HCT116 (cell line): ENCODE results near the gene SYNE2. TPM values are rescaled to one million over a fixed set of nuclear protein-coding genes. Genes with fewer than 3 reads are reported as not detected.

Experiments
- ATAC-seq: fragments of 200-7000 bp; cut with Tn5 transposase; 2 replicates; pipeline ENCODE4 v1.9.1; 2020; ENCODE audit warnings: mild to moderate bottlenecking, moderate library complexity
- BruUV-seq: library from RNA; stranded (reverse); fragments of 400-500 nt; replicated peaks from 2 replicates; lab custom pipeline; 2021; lab: Mats Ljungman, UMichigan
- CTCF ChIA-PET: fragments of 300-600 bp; sonication (Branson Sonifier 250); formaldehyde crosslinking; loops from one replicate; lab custom pipeline; 2021; ENCODE audit warnings: antibody characterized with exemption; lab: Charles Lee
- POLR2A ChIA-PET: fragments of 300-600, 350-600 bp; sonication (Branson Sonifier 250); formaldehyde crosslinking; loops from one replicate; lab custom pipeline; 2021; ENCODE audit warnings: antibody characterized with exemption; lab: Charles Lee
- RAD21 ChIA-PET, 2 experiments: fragments of 300-600 bp; sonication (Branson Sonifier 250); formaldehyde crosslinking; loops; one replicate each; lab custom pipeline; 2023; ENCODE audit warnings: low total read pairs in 2 of 2; ENCODE audit not compliant: uncharacterized antibody in 2 of 2, unreplicated experiment in 2 of 2, low non-redundant PET in 1 of 2; lab: Charles Lee
- DNase-seq: peaks from one replicate; pipeline ENCODE4 v3.0.0-alpha.2; 2010; ENCODE audit warnings: low read depth, low spot score
- H2AFZ ChIP-seq: fragments of 200-600 bp; shearing (Covaris generic), sonication (generic); 2 replicates; pipeline ENCODE4 v1.6.1; 2017; ENCODE audit warnings: low read depth, mixed run types, mixed read lengths, antibody characterized with exemption, low read length; ENCODE audit not compliant: poor library complexity, severe bottlenecking
- H3K27ac ChIP-seq: 2 replicates; pipeline ENCODE4 v1.5.1; 2012; ENCODE audit warnings: low read depth, low read length
- H3K27me3 ChIP-seq: fragments of 200-600 bp; sonication (generic); 2 replicates; pipeline ENCODE4 v1.6.1; 2016; ENCODE audit warnings: mixed run types, low read length, mixed read lengths; ENCODE audit not compliant: insufficient read depth
- H3K36me3 ChIP-seq, 2 experiments: fragments of 200-500 bp in 1 of 2; fragments of 200-600 bp in 1 of 2; sonication (Bioruptor generic) in 1 of 2; sonication (generic) in 1 of 2; 2 replicates each; pipeline versions ENCODE4 v1.5.1 to v1.6.1; 2014 to 2016; ENCODE audit warnings: low read length in 2 of 2, inconsistent platforms in 1 of 2, mixed read lengths in 1 of 2, mixed run types in 1 of 2; ENCODE audit not compliant: insufficient read depth in 2 of 2, control insufficient read depth in 1 of 2
- H3K4me1 ChIP-seq, 2 experiments: fragments of 200-600 bp in 1 of 2; sonication (generic) in 1 of 2; 2 replicates each; pipeline versions ENCODE4 v1.5.1 to v1.6.1; 2012 to 2017; ENCODE audit warnings: low read length in 2 of 2, inconsistent platforms in 1 of 2, mild to moderate bottlenecking in 1 of 2, mixed read lengths in 1 of 2, mixed run types in 1 of 2, moderate library complexity in 1 of 2; ENCODE audit not compliant: insufficient read depth in 2 of 2, control insufficient read depth in 1 of 2
- H3K4me2 ChIP-seq: fragments of 200-600 bp; sonication (generic); 2 replicates; pipeline ENCODE4 v1.6.1; 2017; ENCODE audit warnings: mixed run types, low read length, mixed read lengths
- H3K4me3 ChIP-seq, 2 experiments: fragments of 200-600 bp in 1 of 2; sonication (generic) in 1 of 2; replicated peaks in 1 of 2; 2 replicates each; pipeline ENCODE4 v1.5.1; 2011 to 2016; ENCODE audit warnings: low read length in 2 of 2, control low read depth in 1 of 2, low read depth in 1 of 2, mild to moderate bottlenecking in 1 of 2, mixed read lengths in 1 of 2, mixed run types in 1 of 2
- H3K79me2 ChIP-seq: fragments of 200-600 bp; sonication (generic); 2 replicates; pipeline ENCODE4 v1.6.1; 2017; ENCODE audit warnings: mild to moderate bottlenecking, mixed run types, low read length, moderate library complexity, mixed read lengths; ENCODE audit not compliant: insufficient read depth
- H3K9ac ChIP-seq: fragments of 200-600 bp; sonication (generic); 2 replicates; pipeline ENCODE4 v1.6.1; 2016; ENCODE audit warnings: low read length, mixed read lengths
- H3K9me2 ChIP-seq: fragments of 200-600 bp; sonication (generic), shearing (Covaris generic); 2 replicates; pipeline ENCODE4 v1.6.1; 2017; ENCODE audit warnings: mixed run types, mild to moderate bottlenecking, moderate library complexity; ENCODE audit not compliant: insufficient read depth
- H3K9me3 ChIP-seq, 2 experiments: fragments of 200-500 bp in 1 of 2; fragments of 200-600 bp in 1 of 2; sonication (Bioruptor generic) in 1 of 2; sonication (generic) in 1 of 2; 2 replicates each; pipeline ENCODE4 v1.6.1; 2014 to 2017; ENCODE audit warnings: low read length in 2 of 2, mixed read lengths in 2 of 2, inconsistent platforms in 1 of 2, low read depth in 1 of 2, mild to moderate bottlenecking in 1 of 2, mixed run types in 1 of 2, moderate library complexity in 1 of 2; ENCODE audit not compliant: control insufficient read depth in 1 of 2, insufficient read depth in 1 of 2
- H4K20me1 ChIP-seq: fragments of 200-600 bp; sonication (generic), shearing (Covaris generic); 2 replicates; pipeline ENCODE4 v1.6.1; 2017; ENCODE audit warnings: mixed run types, mild to moderate bottlenecking, moderate library complexity; ENCODE audit not compliant: insufficient read depth
- CEBPB ChIP-seq: IDR thresholded peaks from 2 replicates; pipeline ENCODE4 v1.6.1; 2012; ENCODE audit warnings: low read depth
- EGR1 ChIP-seq: IDR thresholded peaks from 2 replicates; pipeline ENCODE4 v1.6.1; 2012; ENCODE audit warnings: low read depth
- EZH2phosphoT487 ChIP-seq: fragments of 200-600 bp; IDR thresholded peaks from 2 replicates; pipeline ENCODE4 v1.6.1; 2018; ENCODE audit warnings: antibody characterized with exemption, borderline replicate concordance
- FOSL1 ChIP-seq: IDR thresholded peaks from 2 replicates; pipeline ENCODE4 v1.6.1; 2012; ENCODE audit warnings: low read depth
- MAX ChIP-seq: IDR thresholded peaks from 2 replicates; pipeline ENCODE4 v1.6.1; 2012
- RAD21 ChIP-seq: IDR thresholded peaks from 2 replicates; pipeline ENCODE4 v1.6.1; 2012; ENCODE audit warnings: low read depth, mild to moderate bottlenecking
- REST ChIP-seq: IDR thresholded peaks from 2 replicates; pipeline ENCODE4 v1.6.1; 2012; ENCODE audit warnings: low read depth
- ZBTB33 ChIP-seq: IDR thresholded peaks from 2 replicates; pipeline ENCODE4 v1.6.1; 2011; ENCODE audit warnings: mild to moderate bottlenecking, low read length, moderate library complexity; ENCODE audit not compliant: insufficient replicate concordance; ENCODE audit errors: extremely low read depth
- ZFX ChIP-seq: fragments of 450-650 bp; IDR thresholded peaks from 2 replicates; pipeline ENCODE4 v1.6.1; 2017
- intact Hi-C: fragments of 100-400 bp; cut with micrococcal nuclease; formaldehyde crosslinking; loops from 2 replicates; pipeline ENCODE4 v1.10.0; 2022
- total RNA-seq: library from RNA; stranded (reverse); gene quantifications from one replicate; pipeline ENCODE4 v1.2.1, GENCODE V29; 2021; ENCODE audit not compliant: unreplicated experiment
- TF ChIP-seq, protein P1 (sequence below), 3 experiments: fragments of 200-600 bp in 1 of 3; sonication (generic) in 1 of 3; IDR thresholded peaks in 2 of 3; conservative IDR thresholded peaks in 1 of 3; 2 replicates each; pipeline ENCODE4 v1.5.1; 2012 to 2017; ENCODE audit warnings: low read depth in 2 of 3, low read length in 2 of 3, antibody characterized with exemption in 1 of 3, borderline replicate concordance in 1 of 3, control low read depth in 1 of 3, mild to moderate bottlenecking in 1 of 3, mixed read lengths in 1 of 3, mixed run types in 1 of 3, moderate library complexity in 1 of 3; ENCODE audit not compliant: insufficient read depth in 1 of 3

The SYNE2 gene
- total RNA-seq, 1 experiment from 2014 or later: 28.8 TPM

DNA sequence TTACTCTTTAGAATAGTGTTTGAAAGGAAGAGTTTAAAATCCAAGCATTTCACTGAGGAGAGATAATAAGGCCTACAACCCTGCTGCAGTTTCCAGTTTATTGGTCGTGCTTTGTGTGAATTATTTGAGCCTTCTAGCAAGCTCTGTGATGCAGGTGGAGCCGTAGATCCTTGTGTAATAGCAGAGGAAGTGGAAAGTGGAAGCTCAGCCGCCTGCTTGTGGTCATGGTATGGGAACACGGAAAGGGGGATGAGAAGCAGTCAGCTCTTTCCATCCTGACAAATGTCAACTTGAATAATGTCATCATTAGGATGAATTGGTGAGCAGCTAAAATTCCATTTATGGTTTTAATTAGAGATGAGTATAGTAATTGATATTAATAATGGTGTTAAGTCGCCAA, 29.1 kb downstream of the SYNE2 start:
- intact Hi-C loops: no loop called here
- Histone ChIP-seq H3K27ac (no peak overlapping the region), H3K9me2 (no peaks in the 10 kb centered on the region), H4K20me1 (no peaks in the 10 kb centered on the region), H3K4me3 (no peak overlapping the region), H3K79me2 (no peaks in the 10 kb centered on the region), H2AFZ (no peak overlapping the region), H3K36me3 (no peaks in the 10 kb centered on the region), H3K9ac (no peak overlapping the region), H3K9me3 (no peaks in the 10 kb centered on the region), H3K4me1 (peaks cover 1 to 6% of the 10 kb centered on the region in 2 experiments; a peak in 2 of 4 replicates), H3K27me3 (no peaks in the 10 kb centered on the region), H3K4me2 (no peak overlapping the region)
- no TSS peak for BruUV-seq
- DNase-seq (no peak), ATAC-seq (no peak)
- ChIA-PET POLR2A (no interaction called here), CTCF (no interaction called here), RAD21 (no interaction called here)
- TF ChIP-seq MAX (no peak), ZBTB33 (no peak), FOSL1 (no peak), RAD21 (no peak), ZFX (no peak)

DNA sequence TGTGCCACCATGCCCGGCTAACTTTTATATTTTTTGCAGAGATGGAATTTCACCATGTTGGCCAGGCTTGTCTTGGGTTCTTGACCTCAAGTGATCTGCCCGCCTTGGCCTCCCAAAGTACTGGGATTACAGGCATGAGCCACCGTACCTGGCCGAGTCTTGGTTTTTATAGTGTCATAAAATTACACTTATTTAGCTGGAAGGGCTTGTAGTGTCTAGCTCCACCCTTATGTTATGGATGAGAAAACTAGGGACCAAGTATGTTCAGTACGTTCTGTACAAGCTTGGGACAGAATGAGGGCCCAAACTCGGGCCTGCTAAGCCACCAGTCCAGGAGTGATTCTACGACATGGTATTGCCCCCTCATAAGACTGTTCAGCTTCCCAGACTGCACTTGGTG, 35.1 kb downstream of the SYNE2 start:
- BruUV-seq: no TSS peak
- Histone ChIP-seq H3K27me3 (no peaks in the 10 kb centered on the region), H3K4me2 (no peak overlapping the region), H3K9me3 (no peaks in the 10 kb centered on the region), H3K9ac (no peak overlapping the region), H3K4me3 (no peak overlapping the region), H4K20me1 (no peaks in the 10 kb centered on the region), H2AFZ (no peak overlapping the region), H3K4me1 (peaks cover 0 to under 1% of the 10 kb centered on the region in 2 experiments; a peak in 2 of 4 replicates), H3K27ac (no peak overlapping the region), H3K36me3 (no peaks in the 10 kb centered on the region), H3K9me2 (no peaks in the 10 kb centered on the region), H3K79me2 (no peaks in the 10 kb centered on the region)
- DNase-seq (no peak), ATAC-seq (no peak)
- ChIA-PET RAD21 (no interaction called here), CTCF (no interaction called here), POLR2A (no interaction called here)
- intact Hi-C loops: no loop called here
- TF ChIP-seq EGR1: no peak
- TF ChIP-seq RAD21: no peak
- TF ChIP-seq, protein P1, sequence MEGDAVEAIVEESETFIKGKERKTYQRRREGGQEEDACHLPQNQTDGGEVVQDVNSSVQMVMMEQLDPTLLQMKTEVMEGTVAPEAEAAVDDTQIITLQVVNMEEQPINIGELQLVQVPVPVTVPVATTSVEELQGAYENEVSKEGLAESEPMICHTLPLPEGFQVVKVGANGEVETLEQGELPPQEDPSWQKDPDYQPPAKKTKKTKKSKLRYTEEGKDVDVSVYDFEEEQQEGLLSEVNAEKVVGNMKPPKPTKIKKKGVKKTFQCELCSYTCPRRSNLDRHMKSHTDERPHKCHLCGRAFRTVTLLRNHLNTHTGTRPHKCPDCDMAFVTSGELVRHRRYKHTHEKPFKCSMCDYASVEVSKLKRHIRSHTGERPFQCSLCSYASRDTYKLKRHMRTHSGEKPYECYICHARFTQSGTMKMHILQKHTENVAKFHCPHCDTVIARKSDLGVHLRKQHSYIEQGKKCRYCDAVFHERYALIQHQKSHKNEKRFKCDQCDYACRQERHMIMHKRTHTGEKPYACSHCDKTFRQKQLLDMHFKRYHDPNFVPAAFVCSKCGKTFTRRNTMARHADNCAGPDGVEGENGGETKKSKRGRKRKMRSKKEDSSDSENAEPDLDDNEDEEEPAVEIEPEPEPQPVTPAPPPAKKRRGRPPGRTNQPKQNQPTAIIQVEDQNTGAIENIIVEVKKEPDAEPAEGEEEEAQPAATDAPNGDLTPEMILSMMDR (IDR thresholded peaks at IDR 0.05 in 2 of 3, conservative IDR thresholded peaks at IDR 0.05 in 1 of 3; ENCODE audit: borderline replicate concordance in 1 of 3, insufficient read depth in 1 of 3, low read depth in 2 of 3, low read length in 2 of 3): no peak
- no peak for TF ChIP-seq CEBPB
- TF ChIP-seq REST: no peak
- no peak for TF ChIP-seq EZH2phosphoT487
